Thymus (tissue), 11 donors: ENCODE data around the gene NDUFAB1. TPM values are rescaled to one million over a fixed set of nuclear protein-coding genes. Genes with fewer than 3 reads are reported as not detected.
"Not testable (repeated sequence)": the region's sequence is repeated elsewhere in the genome, so short reads cannot be mapped to it uniquely, and the experiment has no call there.

ENCODE experiments used
- DNase-seq, 9 donors: peaks; one replicate each; pipeline ENCODE4 v3.0.0-alpha.2; 2013; ENCODE audit warnings: low spot score in 9 of 9, low read depth in 6 of 9, missing footprints in 1 of 9
- H3K27ac ChIP-seq, 2 donors: one replicate each; pipeline ENCODE4 v1.5.1; 2013; ENCODE audit warnings: control low read depth in 1 of 2, low read depth in 1 of 2, low read length in 1 of 2, mild to moderate bottlenecking in 1 of 2, moderate library complexity in 1 of 2
- H3K27me3 ChIP-seq, 2 donors: one replicate each; pipeline ENCODE4 v1.5.1; 2013; ENCODE audit warnings: low read length in 1 of 2; ENCODE audit not compliant: control insufficient read depth in 2 of 2, insufficient read depth in 1 of 2
- H3K36me3 ChIP-seq, 2 donors: one replicate each; pipeline ENCODE4 v1.5.1; 2013; ENCODE audit warnings: low read length in 1 of 2, mild to moderate bottlenecking in 1 of 2, moderate library complexity in 1 of 2; ENCODE audit not compliant: control insufficient read depth in 2 of 2, insufficient read depth in 2 of 2
- H3K4me1 ChIP-seq, 2 donors: one replicate each; pipeline ENCODE4 v1.5.1; 2013; ENCODE audit warnings: low read length in 2 of 2; ENCODE audit not compliant: control insufficient read depth in 2 of 2, insufficient read depth in 2 of 2
- H3K4me3 ChIP-seq, 2 donors: one replicate each; pipeline ENCODE4 v1.5.1; 2013; ENCODE audit warnings: low read length in 2 of 2, control low read depth in 1 of 2, mild to moderate bottlenecking in 1 of 2
- H3K9me3 ChIP-seq, 2 donors: one replicate each; pipeline ENCODE4 v1.5.1; 2013; ENCODE audit warnings: low read length in 1 of 2, mild to moderate bottlenecking in 1 of 2; ENCODE audit not compliant: control insufficient read depth in 2 of 2, insufficient read depth in 1 of 2
- WGBS: extraction: QIAGEN DNeasy Blood & Tissue Kit; methylation state at CpG from one replicate; pipeline ENCODE4 v1.1.7; 2013; 5-methylcytosine and 5-hydroxymethylcytosine counted together
- polyA plus RNA-seq: library from polyadenylated mRNA; stranded (reverse); fragments of 200-250 nt; gene quantifications from one replicate; pipeline ENCODE4 v1.2.3, GENCODE V29; 2013
- total RNA-seq: library from RNA; stranded (reverse); fragments of 120-200 nt; gene quantifications from one replicate; pipeline ENCODE4 v1.2.4, GENCODE V29; 2013
- donor health status: healthy.

NDUFAB1 gene
- total and polyA plus RNA-seq, 2 donors: 110 to 153 TPM

GRCh38 chr16:23549938-23550337 lies 46.2 kb downstream of the NDUFAB1 start:
- Histone ChIP-seq H3K36me3 (peaks cover 15 to 39% of the 10 kb centered on the region in 2 donors), H3K27ac (no peak overlapping the region), H3K4me1 (no peaks in the 10 kb centered on the region), H3K27me3 (no peaks in the 10 kb centered on the region), H3K9me3 (no peaks in the 10 kb centered on the region), H3K4me3 (no peak overlapping the region)
- DNase-seq: no peak
- 95% methylated on average over 5 of the region's 5 CpGs for WGBS

DNA sequence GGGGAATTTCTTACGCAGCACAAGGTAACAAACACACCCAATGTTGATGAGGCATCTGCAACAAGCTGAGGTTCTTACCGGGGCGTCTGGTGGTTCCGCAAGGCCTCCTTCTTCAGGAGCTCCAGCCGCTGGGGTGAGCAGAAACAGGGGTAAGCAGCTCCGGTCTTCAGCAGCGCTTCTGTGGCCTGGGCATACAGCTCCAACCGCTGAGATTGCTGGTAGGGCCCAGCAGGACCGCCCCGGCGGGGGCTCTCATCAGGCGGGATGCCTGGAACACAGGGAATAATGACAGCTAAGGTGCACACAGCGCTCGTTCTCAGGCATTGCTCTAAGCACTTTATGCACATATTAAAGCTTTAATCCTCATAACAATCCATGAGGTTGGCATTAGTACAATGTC lies 51.7 kb downstream of the NDUFAB1 start:
- H3K4me3 ChIP-seq: no peak overlapping the region
- H3K4me1 ChIP-seq: no peaks in the 10 kb centered on the region
- 94% methylated on average over 14 of the region's 14 CpGs for WGBS
- H3K27ac ChIP-seq: peak overlapping the region in 1 of 2 donors; percentile 71
- H3K36me3 ChIP-seq: peaks cover 15 to 30% of the 10 kb centered on the region in 2 donors
- no peaks in the 10 kb centered on the region for H3K27me3 ChIP-seq
- H3K9me3 ChIP-seq: no peaks in the 10 kb centered on the region
- DNase-seq: no peak

GRCh38 chr16:23540817-23541178 lies 55.3 kb downstream of the NDUFAB1 start:
- H3K4me3 ChIP-seq, DNase-seq, H3K27me3 ChIP-seq, H3K9me3 ChIP-seq, H3K27ac ChIP-seq, H3K4me1 ChIP-seq: not testable (repeated sequence)
- peaks cover 4 to 14% of the 10 kb centered on the region in 2 donors for H3K36me3 ChIP-seq
- 99% methylated on average over 3 of the region's 3 CpGs for WGBS

DNA sequence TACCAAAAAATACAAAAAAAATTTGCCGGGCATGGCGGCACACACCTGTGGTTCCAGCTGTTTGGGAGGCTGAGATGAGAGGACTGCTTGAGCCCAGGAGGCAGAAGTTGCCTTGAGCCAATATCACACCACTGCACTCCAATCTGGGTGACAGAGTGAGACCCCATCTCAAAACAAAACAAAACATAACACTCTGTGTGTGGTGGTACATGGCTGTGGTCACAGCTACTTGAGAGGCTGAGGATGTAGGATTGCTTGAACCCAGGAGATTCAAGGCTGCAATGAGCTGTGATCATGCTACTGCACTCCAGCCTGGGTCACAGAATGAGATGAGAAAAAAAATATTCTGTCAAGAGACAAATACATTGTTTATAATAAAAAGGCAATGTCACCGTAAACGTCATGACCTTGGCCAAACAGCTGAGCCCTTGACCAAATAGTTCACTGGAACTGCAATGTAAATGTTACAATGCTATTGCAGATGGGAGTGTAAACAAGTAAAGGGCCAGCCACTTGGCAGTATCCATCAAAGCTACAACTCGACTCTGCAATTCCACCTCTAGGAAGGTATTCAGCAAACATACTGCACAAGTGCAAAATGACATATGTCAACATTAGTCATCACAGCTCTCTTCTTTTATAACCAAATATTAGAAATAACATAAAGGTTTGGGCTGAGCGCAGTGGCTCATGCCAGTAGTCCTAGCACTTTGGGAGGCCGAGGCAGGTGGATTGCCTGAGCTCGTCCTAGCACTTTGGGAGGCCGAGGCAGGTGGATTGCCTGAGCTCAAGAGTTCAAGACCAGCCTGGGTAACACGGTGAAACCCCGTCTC lies 55.9 kb downstream of the NDUFAB1 start:
- H3K27ac ChIP-seq: no peak overlapping the region
- H3K4me3 ChIP-seq: no peak overlapping the region
- no peak for DNase-seq
- no peaks in the 10 kb centered on the region for H3K27me3 ChIP-seq
- H3K4me1 ChIP-seq: peaks cover 0 to 5% of the 10 kb centered on the region in 2 donors
- H3K9me3 ChIP-seq: no peaks in the 10 kb centered on the region
- 97% methylated on average over 11 of the region's 11 CpGs for WGBS
- peaks cover 4 to 13% of the 10 kb centered on the region in 2 donors for H3K36me3 ChIP-seq

- H3K4me1 ChIP-seq: peaks cover 0 to 11% of the 10 kb centered on the region in 2 donors
- no peak overlapping the region for H3K4me3 ChIP-seq
- H3K9me3 ChIP-seq: no peaks in the 10 kb centered on the region
- WGBS: 95% methylated on average over 1 of the region's 1 CpG
- H3K27ac ChIP-seq: no peak overlapping the region
- no peak for DNase-seq
- H3K36me3 ChIP-seq: peaks cover 7 to 22% of the 10 kb centered on the region in 2 donors
- no peaks in the 10 kb centered on the region for H3K27me3 ChIP-seq
Measured at GRCh38 chr16:23538919-23539278, 57.2 kb downstream of the NDUFAB1 start.

DNA sequence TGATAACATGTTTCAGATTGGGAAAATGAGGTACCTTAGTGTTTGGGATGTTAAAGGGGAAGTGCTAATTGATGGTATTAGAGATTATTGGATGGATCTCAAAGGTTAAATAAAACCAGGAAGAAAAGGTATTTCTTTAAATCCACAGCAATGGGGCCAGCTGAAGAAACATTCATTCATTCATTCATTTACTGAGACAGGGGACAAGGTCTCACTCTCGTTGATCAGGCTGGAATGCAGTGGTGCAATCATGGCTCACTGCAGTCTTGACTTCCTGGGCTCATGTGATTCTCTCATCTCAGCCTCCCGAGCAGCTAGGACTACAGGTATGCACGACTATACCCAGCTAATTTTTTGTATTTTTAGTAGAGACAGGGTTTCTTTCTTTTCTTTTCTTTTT lies 58.7 kb downstream of the NDUFAB1 start:
- Histone ChIP-seq H3K9me3 (no peaks in the 10 kb centered on the region), H3K4me1 (peaks cover 0 to 11% of the 10 kb centered on the region in 2 donors), H3K36me3 (peaks cover 18 to 22% of the 10 kb centered on the region in 2 donors), H3K4me3 (no peak overlapping the region), H3K27me3 (no peaks in the 10 kb centered on the region), H3K27ac (no peak overlapping the region)
- no peak for DNase-seq
- 93% methylated on average over 3 of the region's 3 CpGs for WGBS

DNA sequence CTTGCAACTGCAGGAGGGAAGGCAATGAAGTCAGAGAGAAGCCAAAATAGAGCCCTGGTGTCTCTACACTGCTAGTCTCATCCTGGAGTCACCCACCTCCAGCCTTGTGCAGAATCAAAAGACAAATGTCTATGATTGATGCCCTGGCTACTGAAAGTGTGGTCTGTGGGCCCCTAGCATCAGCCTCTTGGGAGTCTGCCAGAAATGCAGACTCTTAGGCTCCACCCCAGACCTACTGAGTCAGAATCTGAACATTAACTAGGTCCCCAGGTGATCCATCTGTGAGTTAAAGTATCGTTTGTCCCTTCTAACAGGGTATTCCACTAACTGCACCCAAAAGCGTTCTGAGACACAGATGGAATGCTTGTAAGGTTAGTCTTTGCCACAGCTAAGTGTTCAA lies 60.2 kb downstream of the NDUFAB1 start:
- peak overlapping the region; percentile 52 to 63 for H3K27ac ChIP-seq
- no peaks in the 10 kb centered on the region for H3K27me3 ChIP-seq
- WGBS: 95% methylated on average over 2 of the region's 2 CpGs
- H3K4me1 ChIP-seq: peaks cover 0 to 11% of the 10 kb centered on the region in 2 donors
- no peak overlapping the region for H3K4me3 ChIP-seq
- DNase-seq: no peak
- H3K9me3 ChIP-seq: no peaks in the 10 kb centered on the region
- H3K36me3 ChIP-seq: peaks cover 18 to 25% of the 10 kb centered on the region in 2 donors

DNA sequence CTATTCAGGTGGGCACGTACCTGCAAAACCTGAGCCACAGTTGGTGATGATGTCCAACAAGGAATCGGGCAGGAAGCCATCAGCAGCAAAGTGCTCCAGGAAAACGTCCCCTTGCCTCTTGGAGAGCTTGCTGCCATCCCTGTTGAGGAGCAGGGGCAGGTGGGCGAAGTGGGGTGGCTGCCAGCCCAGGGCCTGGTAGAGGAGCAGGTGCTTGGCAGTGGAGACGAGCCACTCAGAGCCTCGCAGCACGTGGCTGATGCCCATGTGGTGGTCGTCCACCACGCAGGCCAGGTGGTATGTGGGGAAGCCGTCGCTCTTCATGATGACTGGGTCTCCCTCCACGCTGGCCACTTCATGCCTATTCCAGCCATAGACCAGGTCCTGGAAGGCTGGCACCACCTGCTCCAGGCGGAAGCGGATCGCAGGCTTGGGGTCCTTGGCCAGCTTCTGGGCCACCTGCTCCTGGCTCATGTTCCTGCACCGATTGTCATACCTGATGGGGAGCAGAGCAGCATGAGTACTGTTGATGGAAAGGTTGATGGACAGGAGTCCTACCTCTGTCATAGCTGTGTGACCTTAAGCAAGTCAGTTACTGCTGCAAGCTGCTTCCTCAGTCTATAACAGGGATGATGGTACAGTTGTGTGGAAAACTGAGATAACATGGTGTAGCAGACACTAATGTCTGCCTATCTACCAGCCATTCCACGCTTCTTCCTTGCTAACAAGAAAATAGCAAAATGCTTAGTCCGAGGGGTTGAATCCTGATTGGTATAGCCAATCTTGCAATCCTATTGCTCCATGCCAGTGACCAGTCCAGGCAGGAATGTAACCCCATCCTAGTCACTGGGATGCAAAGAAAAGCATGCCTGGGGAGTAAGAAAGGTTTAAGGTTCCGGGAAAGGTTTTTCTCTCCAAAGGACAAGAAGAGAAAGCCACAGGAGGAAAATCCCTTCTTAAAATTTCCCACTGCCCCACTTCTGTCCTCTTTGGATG lies 61.0 kb downstream of the NDUFAB1 start:
- peaks cover 0 to 11% of the 10 kb centered on the region in 2 donors for H3K4me1 ChIP-seq
- no peaks in the 10 kb centered on the region for H3K27me3 ChIP-seq
- WGBS: 96% methylated on average over 19 of the region's 19 CpGs
- H3K4me3 ChIP-seq: no peak overlapping the region
- no peak for DNase-seq
- peaks cover 18 to 23% of the 10 kb centered on the region in 2 donors for H3K36me3 ChIP-seq
- peak overlapping the region in 1 of 2 donors; percentile 0 for H3K27ac ChIP-seq
- no peaks in the 10 kb centered on the region for H3K9me3 ChIP-seq

- DNase-seq: no peak
- H3K4me1 ChIP-seq: peaks cover 0 to 17% of the 10 kb centered on the region in 2 donors
- 100% methylated on average over 1 of the region's 1 CpG for WGBS
- H3K27ac ChIP-seq: no peak overlapping the region
- no peaks in the 10 kb centered on the region for H3K27me3 ChIP-seq
- H3K36me3 ChIP-seq: peaks cover 22 to 29% of the 10 kb centered on the region in 2 donors
- H3K4me3 ChIP-seq: no peak overlapping the region
- no peaks in the 10 kb centered on the region for H3K9me3 ChIP-seq
Measured at GRCh38 chr16:23532448-23532847, 63.7 kb downstream of the NDUFAB1 start.
